A549 (cell line): ENCODE data around the gene GRM7. TPM values are rescaled to one million over a fixed set of nuclear protein-coding genes. Genes with fewer than 3 reads are reported as not detected.

Source experiments
- ATAC-seq, 2 experiments: fragments of 200-7000 bp in 1 of 2; fragments of >200 bp in 1 of 2; cut with Nextera tagmentation in 1 of 2; cut with Tn5 transposase in 1 of 2; 3 replicates each; pipeline versions ENCODE4 v1.8.0 to v1.9.1; 2018 to 2020; ENCODE audit warnings: mild to moderate bottlenecking in 1 of 2, moderate library complexity in 1 of 2
- CTCF ChIA-PET: fragments of 300-600 bp; sonication (Branson Sonifier 250); formaldehyde crosslinking; extraction: SDS; loops from one replicate; lab custom pipeline; 2021; ENCODE audit warnings: antibody characterized with exemption, inconsistent platforms; lab: Yijun Ruan, JAX
- POLR2A ChIA-PET: fragments of 350-600 bp; formaldehyde crosslinking; extraction: SDS; loops from one replicate; lab custom pipeline; 2021; ENCODE audit warnings: antibody characterized with exemption, inconsistent platforms; lab: Yijun Ruan, JAX
- DNase-seq, 2 experiments: peaks; one replicate each; pipeline versions ENCODE4 v3.0.0 to v3.0.0-alpha.2; 2011 to 2016; ENCODE audit warnings: low read depth in 1 of 2, low spot score in 1 of 2
- FAIRE-seq: peaks from 2 replicates; lab custom pipeline; 2011; peaks lifted over from hg19 to GRCh38; lab: Jason Lieb, UNC
- H3K27ac ChIP-seq, 2 experiments: fragments of >200 bp; sonication (Bioruptor Twin); formaldehyde crosslinking; 3 replicates each; pipeline ENCODE4 v1.5.1; 2016 to 2017
- H3K4me1 ChIP-seq: fragments of >200 bp; sonication (Bioruptor Twin); formaldehyde crosslinking; 3 replicates; pipeline ENCODE4 v1.6.1; 2016
- H3K4me2 ChIP-seq: fragments of >200 bp; sonication (Bioruptor Twin); formaldehyde crosslinking; 3 replicates; pipeline ENCODE4 v1.6.1; 2016
- H3K4me3 ChIP-seq: fragments of >200 bp; sonication (Bioruptor Twin); formaldehyde crosslinking; 3 replicates; pipeline ENCODE4 v1.5.1; 2016
- H3K9me3 ChIP-seq: fragments of >200 bp; sonication (Bioruptor Twin); formaldehyde crosslinking; 3 replicates; pipeline ENCODE4 v1.6.1; 2016
- ATOH8 ChIP-seq: fragments of 250-450 bp; sonication (Bioruptor Pico); IDR thresholded peaks from 2 replicates; pipeline ENCODE4 v1.5.0; 2020; ENCODE audit warnings: low read depth, mild to moderate bottlenecking, moderate library complexity
- BHLHE40 ChIP-seq: IDR thresholded peaks from 2 replicates; pipeline ENCODE4 v1.6.1; 2012; ENCODE audit warnings: low read depth, low read length, inconsistent platforms
- CBX8 ChIP-seq: fragments of 200-600 bp; sonication (generic); IDR thresholded peaks from 2 replicates; pipeline ENCODE4 v1.6.1; 2016
- CHD4 ChIP-seq: fragments of 200-600 bp; sonication (generic); IDR thresholded peaks from 2 replicates; pipeline ENCODE4 v1.6.1; 2016; ENCODE audit warnings: antibody characterized with exemption, mild to moderate bottlenecking, borderline replicate concordance
- EHF ChIP-seq: fragments of 250-450 bp; sonication (Bioruptor Pico); IDR thresholded peaks from 2 replicates; pipeline ENCODE4 v1.5.0; 2020; ENCODE audit warnings: mild to moderate bottlenecking
- EHMT2 ChIP-seq: fragments of 200-600 bp; sonication (generic); IDR thresholded peaks from 2 replicates; pipeline ENCODE4 v1.6.1; 2016; ENCODE audit warnings: antibody characterized with exemption, low read depth, mild to moderate bottlenecking, moderate library complexity
- ELK1 ChIP-seq: fragments of 150-350 bp; IDR thresholded peaks from 2 replicates; pipeline ENCODE4 v1.6.1; 2014; ENCODE audit warnings: low read depth, mild to moderate bottlenecking, low read length
- EP300 ChIP-seq, 2 experiments: fragments of >200 bp; sonication (Bioruptor Twin); formaldehyde crosslinking; IDR thresholded peaks; 2 replicates in 1 of 2; 3 replicates in 1 of 2; pipeline ENCODE4 v1.6.1; 2016 to 2017
- FOSB ChIP-seq: fragments of 250-450 bp; sonication (Bioruptor Pico); IDR thresholded peaks from 2 replicates; pipeline ENCODE4 v1.5.0; 2020; ENCODE audit warnings: mild to moderate bottlenecking, moderate library complexity
- FOSL2 ChIP-seq, 2 experiments: fragments of 450-650 bp in 1 of 2; fragments of >200 bp in 1 of 2; sonication (Bioruptor Twin) in 1 of 2; formaldehyde crosslinking; IDR thresholded peaks; 2 replicates each; pipeline versions ENCODE4 v1.5.0 to v1.6.1; 2016 to 2020; ENCODE audit warnings: mild to moderate bottlenecking in 1 of 2, moderate library complexity in 1 of 2
- FOXS1 ChIP-seq: fragments of 250-450 bp; sonication (Bioruptor Pico); IDR thresholded peaks from 2 replicates; pipeline ENCODE4 v1.5.0; 2020; ENCODE audit warnings: mild to moderate bottlenecking, moderate library complexity
- GATA3 ChIP-seq: IDR thresholded peaks from 2 replicates; pipeline ENCODE4 v1.6.1; 2012; ENCODE audit warnings: borderline replicate concordance
- JUN ChIP-seq, 2 experiments: fragments of >200 bp; sonication (Bioruptor Twin); formaldehyde crosslinking; IDR thresholded peaks; 2 replicates in 1 of 2; 3 replicates in 1 of 2; pipeline ENCODE4 v1.6.1; 2016 to 2017
- MAFK ChIP-seq: fragments of 450-650 bp; IDR thresholded peaks from 2 replicates; pipeline ENCODE4 v1.6.1; 2014; ENCODE audit not compliant: partially characterized antibody
- MYC ChIP-seq: IDR thresholded peaks from 2 replicates; pipeline ENCODE4 v1.6.1; 2012; ENCODE audit warnings: mild to moderate bottlenecking, inconsistent platforms, low read length, improper control_type of control experiment, borderline replicate concordance
- NFE2L2 ChIP-seq: fragments of 150-350 bp; conservative IDR thresholded peaks from 2 replicates; pipeline ENCODE4 v1.6.1; 2014; ENCODE audit warnings: low read length
- NPAS2 ChIP-seq: fragments of 250-450 bp; sonication (Bioruptor Pico); IDR thresholded peaks from 2 replicates; pipeline ENCODE4 v1.8.0; 2022; ENCODE audit warnings: mild to moderate bottlenecking, moderate library complexity, borderline replicate concordance
- PHF8 ChIP-seq: fragments of 200-600 bp; sonication (generic); IDR thresholded peaks from 2 replicates; pipeline ENCODE4 v1.6.1; 2016; ENCODE audit warnings: low read depth, mild to moderate bottlenecking, antibody characterized with exemption, moderate library complexity, borderline replicate concordance
- RAD21 ChIP-seq, 2 experiments: fragments of >200 bp in 1 of 2; sonication (Bioruptor Twin) in 1 of 2; formaldehyde crosslinking in 1 of 2; IDR thresholded peaks in 1 of 2; conservative IDR thresholded peaks in 1 of 2; 2 replicates in 1 of 2; 3 replicates in 1 of 2; pipeline ENCODE4 v1.6.1; 2012 to 2018; ENCODE audit warnings: inconsistent platforms in 1 of 2
- RCOR1 ChIP-seq: fragments of 150-350 bp; IDR thresholded peaks from 2 replicates; pipeline ENCODE4 v1.6.1; 2014; ENCODE audit warnings: antibody characterized with exemption, low read length, low read depth
- RFX5 ChIP-seq: fragments of 450-650 bp; IDR thresholded peaks from 2 replicates; pipeline ENCODE4 v1.7.1; 2014; ENCODE audit warnings: antibody characterized with exemption, mild to moderate bottlenecking, moderate library complexity
- SMC3 ChIP-seq: fragments of >200 bp; sonication (Bioruptor Twin); formaldehyde crosslinking; IDR thresholded peaks from 3 replicates; pipeline ENCODE4 v1.6.1; 2018; ENCODE audit warnings: inconsistent platforms
- TP53 ChIP-seq: fragments of 250-450 bp; sonication (Bioruptor Pico); IDR thresholded peaks from 2 replicates; pipeline ENCODE4 v1.5.0; 2021; ENCODE audit warnings: mild to moderate bottlenecking, moderate library complexity
- WGBS: methylation state at CpG from one replicate; pipeline ENCODE4 v1.1.6; 2017; ENCODE audit errors: missing lambda C conversion rate; 5-methylcytosine and 5-hydroxymethylcytosine counted together
- polyA plus RNA-seq, 4 experiments: library from polyadenylated mRNA; depleted of rRNA in 3 of 4; stranded (reverse); fragments of >200 nt; fragmentation: RNase III in 1 of 4; extraction: RNeasy Plus Mini Kit Qiagen cat#74134 plus additional on column Dnase treatment in 1 of 4; gene quantifications; 2 replicates in 3 of 4; 3 replicates in 1 of 4; pipeline ENCODE4 v1.2.3, GENCODE V29; 2011 to 2017

GRM7 gene
- polyA plus RNA-seq, 2 of the 4 experiments (the other 2 are of a cell fraction) = not detected

- Histone ChIP-seq H3K9me3 (0 out of 3 replicates have a peak, but pooled peaks cover 4% of the 10 kb centered on the region), H3K4me2 (no peak overlapping the region), H3K4me1 (no peaks in the 10 kb centered on the region), H3K4me3 (no peak overlapping the region), H3K27ac (no peak overlapping the region)
- WGBS = 3% methylated on average over 1 of the region's 1 CpG
- no peak for DNase-seq
- POLR2A ChIA-PET = no interaction called here
- TF ChIP-seq ATOH8 (CRISPR knock-in tag) = no peak
- no peak for TF ChIP-seq SMC3
- no peak for TF ChIP-seq RCOR1
- ATAC-seq = no peak
- FAIRE-seq = no peak
- CTCF ChIA-PET = interaction anchor here (0.7 kb wide), 1 partner anchor 10 kb away, joined by 3 read pairs; no protein-coding TSS in a partner anchor
These were observed 567.3 kb downstream of the GRM7 start for GRCh38 chr3:7428206-7428718.

GRCh38 chr3:7432610-7433009 is 571.7 kb downstream of the GRM7 start:
- H3K4me3 ChIP-seq = no peak overlapping the region
- ATAC-seq = no peak
- no peak for DNase-seq
- no peak for FAIRE-seq
- ChIA-PET POLR2A (no interaction called here), CTCF (interaction anchor here (0.5 kb wide), 1 partner anchor 1474 kb away, joined by 3 read pairs; no protein-coding TSS in a partner anchor)
- 46% methylated on average over 2 of the region's 2 CpGs for WGBS
- H3K27ac ChIP-seq = no peak overlapping the region
- TF ChIP-seq EHMT2 (no peak), MAFK (no peak), ATOH8 (CRISPR knock-in tag) (no peak), EHF (CRISPR knock-in tag) (no peak), RAD21 (conservative IDR thresholded peaks at IDR 0.05 in 1 of 2, IDR thresholded peaks at IDR 0.05 in 1 of 2) (no peak), FOSB (CRISPR knock-in tag) (no peak), ELK1 (no peak), NPAS2 (CRISPR knock-in tag) (no peak), EP300 (IDR thresholded peaks at IDR 0.05) (no peak), MYC (no peak), FOSL2 (IDR thresholded peaks at IDR 0.05) (no peak), FOSL2 (CRISPR knock-in tag; IDR thresholded peaks at IDR 0.05) (no peak), NFE2L2 (no peak), TP53 (CRISPR knock-in tag) (no peak), FOXS1 (no peak), RFX5 (no peak), BHLHE40 (no peak)
- TF ChIP-seq, all 56 proteins: peak for 0
- Histone ChIP-seq H3K4me1 (no peaks in the 10 kb centered on the region), H3K4me2 (no peak overlapping the region), H3K9me3 (0 out of 3 replicates have a peak, but pooled peaks cover 4% of the 10 kb centered on the region)

- FAIRE-seq (no peak), ATAC-seq (no peak), DNase-seq (no peak)
- Histone ChIP-seq H3K9me3 (0 out of 3 replicates have a peak, but pooled peaks cover 4% of the 10 kb centered on the region), H3K4me1 (no peaks in the 10 kb centered on the region), H3K27ac (no peak overlapping the region), H3K4me2 (no peak overlapping the region), H3K4me3 (no peak overlapping the region)
- TF ChIP-seq PHF8 = no peak
- no peak for TF ChIP-seq CBX8
- TF ChIP-seq CHD4 = no peak
- TF ChIP-seq JUN (IDR thresholded peaks at IDR 0.05) = no peak
- TF ChIP-seq GATA3 = no peak
- no peak for TF ChIP-seq EHMT2
- ChIA-PET POLR2A (no interaction called here), CTCF (interaction anchor here (0.5 kb wide), 1 partner anchor 1474 kb away, joined by 3 read pairs; no protein-coding TSS in a partner anchor)
- whole genome bisulfite sequencing = 3% methylated on average over 2 of the region's 2 CpGs
These were observed 572.2 kb downstream of the GRM7 start for GRCh38 chr3:7433073-7433472.
